Activated T-cell treated with anti-CD3 and anti-CD28 coated beads for 48 hours (primary cell): Measurements from ENCODE around the gene TNNT3.
"Not testable (repeated sequence)": the region's sequence is repeated elsewhere in the genome, so short reads cannot be mapped to it uniquely, and the experiment has no call there.

Source experiments
- DNase-seq: peaks from one replicate; pipeline ENCODE4 v3.0.0-alpha.2; 2020; ENCODE audit warnings: low read depth

TNNT3 gene

GRCh38 chr11:1919391-1920127, at the start of gene TNNT3:
Gene TNNT3 (plus strand): TSS chr11:1919703. CDS start chr11:1922875, 3,172 bp downstream.
- DNase-seq: no peak

GRCh38 chr11:1870326-1870696, 49.2 kb upstream of the TNNT3 start:
- no peak for DNase-seq

GRCh38 chr11:1870721-1871466, 48.6 kb upstream of the TNNT3 start:
- no peak for DNase-seq

- no peak for DNase-seq
Observed at GRCh38 chr11:1871531-1871930, 48.0 kb upstream of the TNNT3 start.

- no peak for DNase-seq
Observed at GRCh38 chr11:1872267-1872985, 47.1 kb upstream of the TNNT3 start.

- DNase-seq: no peak
Observed at GRCh38 chr11:1873048-1873812, 46.3 kb upstream of the TNNT3 start.

- DNase-seq: not testable (repeated sequence)
Observed at GRCh38 chr11:1873813-1874150, 45.7 kb upstream of the TNNT3 start.

GRCh38 chr11:1874441-1875092, 44.9 kb upstream of the TNNT3 start:
- DNase-seq: not testable (repeated sequence)

GRCh38 chr11:1875093-1875850, 44.2 kb upstream of the TNNT3 start:
- no peak for DNase-seq

- not testable (repeated sequence) for DNase-seq
Observed at GRCh38 chr11:1875851-1876301, 43.6 kb upstream of the TNNT3 start.

- no peak for DNase-seq
Observed at GRCh38 chr11:1876361-1877063, 43.0 kb upstream of the TNNT3 start.

- DNase-seq: no peak
Observed at GRCh38 chr11:1877211-1878136, 42.0 kb upstream of the TNNT3 start.

- DNase-seq: no peak
Observed at GRCh38 chr11:1878137-1879031, 41.1 kb upstream of the TNNT3 start.

- DNase-seq: no peak
Observed at GRCh38 chr11:1879342-1879940, 40.1 kb upstream of the TNNT3 start.

- no peak for DNase-seq
Observed at GRCh38 chr11:1879941-1880720, 39.4 kb upstream of the TNNT3 start.

GRCh38 chr11:1880746-1881441, 38.6 kb upstream of the TNNT3 start:
- no peak for DNase-seq
